GM23248 (cell line): ENCODE results near the gene IFT27.

ENCODE experiments used
- EZH2 ChIP-seq: fragments of 200-600 bp; sonication (generic); IDR thresholded peaks from 2 replicates; pipeline ENCODE4 v1.6.1; 2018; ENCODE audit warnings: antibody characterized with exemption, mild to moderate bottlenecking; ENCODE audit not compliant: insufficient read depth, poor library complexity, severe bottlenecking
- EZH2phosphoT487 ChIP-seq: fragments of 200-600 bp; sonication (generic); IDR thresholded peaks from 2 replicates; pipeline ENCODE4 v1.6.1; 2018; ENCODE audit warnings: antibody characterized with exemption, moderate library complexity, mild to moderate bottlenecking, low read depth; ENCODE audit not compliant: insufficient read depth

DNA sequence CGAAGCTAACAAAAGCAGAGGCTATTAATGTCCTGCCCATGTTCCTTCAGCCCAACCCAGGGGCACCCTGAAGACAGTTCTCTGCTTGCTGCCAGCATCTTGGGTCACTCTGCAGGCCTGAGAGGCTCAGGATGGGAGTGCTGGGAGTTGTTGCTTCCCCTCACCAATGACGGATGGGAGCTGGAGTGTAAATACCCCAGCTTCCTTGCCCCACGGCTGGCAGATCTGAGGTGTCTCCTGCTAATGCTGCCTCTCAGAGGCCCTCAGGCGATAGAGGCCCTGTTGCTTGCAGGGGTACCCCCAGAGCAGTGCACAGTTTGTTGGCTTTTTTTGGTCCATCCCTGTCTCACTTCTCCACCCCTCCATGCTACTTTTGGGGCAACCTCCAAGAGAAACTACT is 32.9 kb downstream of the IFT27 start:
- TF ChIP-seq EZH2phosphoT487 (no peak), EZH2 (no peak)
